ENCODE data around the gene ARHGAP21. TPM values are rescaled to one million over a fixed set of nuclear protein-coding genes. Genes with fewer than 3 reads are reported as not detected.

ARHGAP21 gene
- total and polyA plus RNA-seq, 9 of the 15 experiments (the other 6 are each of a cell fraction or from before 2014, with no cell fraction given) = 13.6 to 145 (median 60.8) TPM

DNA sequence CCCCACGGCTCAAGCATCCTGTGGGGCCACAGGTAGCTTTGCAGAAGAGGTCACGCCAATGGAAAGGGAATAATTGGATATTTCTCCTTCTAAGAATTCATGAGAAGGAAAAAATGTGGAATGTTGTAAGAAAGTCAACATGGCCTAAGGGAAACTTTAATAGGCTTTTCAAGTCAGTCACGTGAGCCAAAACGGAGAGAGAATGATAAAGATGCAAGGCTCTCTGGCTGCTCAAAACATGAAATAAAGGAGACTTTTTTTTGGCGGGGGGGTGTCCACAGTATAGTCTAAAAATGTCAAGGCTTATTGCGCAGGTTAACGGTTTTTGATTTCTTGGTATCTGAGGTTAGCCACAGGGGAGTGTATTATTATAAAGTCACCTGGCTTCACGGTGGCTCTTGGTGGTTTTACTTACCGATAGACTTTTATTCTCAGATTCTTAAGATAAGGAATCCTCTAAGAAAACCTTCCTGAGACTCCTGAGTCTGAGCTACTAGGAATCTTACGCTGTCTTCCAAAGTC, 148.1 kb downstream of the ARHGAP21 start:
- 42% methylated on average over 10 of the region's 10 CpGs for WGBS (ENCODE audit: insufficient coverage, low coverage, missing lambda C conversion rate)
- H3K4me3 ChIP-seq = no peak overlapping the region
- no peak overlapping the region; the same call in 1 of the 2 replicates for H3K4me2 ChIP-seq (ENCODE audit: insufficient read depth, low read length)
- no peaks in the 10 kb centered on the region for H4K20me1 ChIP-seq (replicated peaks; ENCODE audit: control insufficient read depth, insufficient read depth, low read length)
- BruUV-seq (replicated peaks) = no TSS peak
- H3K9me1 ChIP-seq (ENCODE audit: control insufficient read depth, insufficient read depth, low read length) = no peaks in the 10 kb centered on the region
- in situ Hi-C loops (cut with MboI) = no loop called here
- ChIA-PET POLR2A (interaction anchor here (0.9 to 1.0 kb wide), 3 partner anchors 14 to 304 kb away, joined by 3 read pairs; no protein-coding TSS in a partner anchor), CTCF (ENCODE audit: low intra/inter-chr PET ratio) (no interaction called here)
- no peaks in the 10 kb centered on the region for H3K36me3 ChIP-seq (ENCODE audit: control insufficient read depth, insufficient read depth, low read length)
- FAIRE-seq = no peak
- no peak for DNase-seq (ENCODE audit: extremely low read depth in 1 of 4, low spot score in 3 of 4)
- peaks cover 13 to 23% of the 10 kb centered on the region in 2 experiments; a peak in 4 of 5 replicates for H3K4me1 ChIP-seq (replicated peaks in 1 of 2; ENCODE audit: control insufficient read depth in 2 of 2, insufficient read depth in 2 of 2, low read length in 2 of 2)
- H3K27ac ChIP-seq (ENCODE audit: extremely low read depth, low read depth, low read length) = no peak overlapping the region
- no peak for ATAC-seq
- peak overlapping the region; percentile 36 for H2AFZ ChIP-seq (ENCODE audit: low read depth, low read length)
- no peak overlapping the region for H3K9ac ChIP-seq (ENCODE audit: insufficient read depth in 1 of 2, low read depth in 2 of 2, low read length in 2 of 2)
- H3K79me2 ChIP-seq (ENCODE audit: control insufficient read depth, insufficient read depth, low read length) = no peaks in the 10 kb centered on the region; the same call in 2 of the 3 replicates
- no peaks in the 10 kb centered on the region for H3K27me3 ChIP-seq (ENCODE audit: control insufficient read depth in 2 of 2, insufficient read depth in 2 of 2, low read length in 2 of 2)
- intact Hi-C loops (cut with micrococcal nuclease) = no loop called here
- no peaks in the 10 kb centered on the region for H3K9me3 ChIP-seq (replicated peaks; ENCODE audit: control insufficient read depth, insufficient read depth, low read depth, low read length)
- TF ChIP-seq, protein P1, sequence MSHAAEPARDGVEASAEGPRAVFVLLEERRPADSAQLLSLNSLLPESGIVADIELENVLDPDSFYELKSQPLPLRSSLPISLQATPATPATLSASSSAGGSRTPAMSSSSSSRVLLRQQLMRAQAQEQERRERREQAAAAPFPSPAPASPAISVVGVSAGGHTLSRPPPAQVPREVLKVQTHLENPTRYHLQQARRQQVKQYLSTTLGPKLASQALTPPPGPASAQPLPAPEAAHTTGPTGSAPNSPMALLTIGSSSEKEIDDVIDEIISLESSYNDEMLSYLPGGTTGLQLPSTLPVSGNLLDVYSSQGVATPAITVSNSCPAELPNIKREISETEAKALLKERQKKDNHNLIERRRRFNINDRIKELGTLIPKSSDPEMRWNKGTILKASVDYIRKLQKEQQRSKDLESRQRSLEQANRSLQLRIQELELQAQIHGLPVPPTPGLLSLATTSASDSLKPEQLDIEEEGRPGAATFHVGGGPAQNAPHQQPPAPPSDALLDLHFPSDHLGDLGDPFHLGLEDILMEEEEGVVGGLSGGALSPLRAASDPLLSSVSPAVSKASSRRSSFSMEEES (CRISPR knock-in tag; IDR thresholded peaks at IDR 0.05) = peak; percentile 71
- TF ChIP-seq, protein P2, sequence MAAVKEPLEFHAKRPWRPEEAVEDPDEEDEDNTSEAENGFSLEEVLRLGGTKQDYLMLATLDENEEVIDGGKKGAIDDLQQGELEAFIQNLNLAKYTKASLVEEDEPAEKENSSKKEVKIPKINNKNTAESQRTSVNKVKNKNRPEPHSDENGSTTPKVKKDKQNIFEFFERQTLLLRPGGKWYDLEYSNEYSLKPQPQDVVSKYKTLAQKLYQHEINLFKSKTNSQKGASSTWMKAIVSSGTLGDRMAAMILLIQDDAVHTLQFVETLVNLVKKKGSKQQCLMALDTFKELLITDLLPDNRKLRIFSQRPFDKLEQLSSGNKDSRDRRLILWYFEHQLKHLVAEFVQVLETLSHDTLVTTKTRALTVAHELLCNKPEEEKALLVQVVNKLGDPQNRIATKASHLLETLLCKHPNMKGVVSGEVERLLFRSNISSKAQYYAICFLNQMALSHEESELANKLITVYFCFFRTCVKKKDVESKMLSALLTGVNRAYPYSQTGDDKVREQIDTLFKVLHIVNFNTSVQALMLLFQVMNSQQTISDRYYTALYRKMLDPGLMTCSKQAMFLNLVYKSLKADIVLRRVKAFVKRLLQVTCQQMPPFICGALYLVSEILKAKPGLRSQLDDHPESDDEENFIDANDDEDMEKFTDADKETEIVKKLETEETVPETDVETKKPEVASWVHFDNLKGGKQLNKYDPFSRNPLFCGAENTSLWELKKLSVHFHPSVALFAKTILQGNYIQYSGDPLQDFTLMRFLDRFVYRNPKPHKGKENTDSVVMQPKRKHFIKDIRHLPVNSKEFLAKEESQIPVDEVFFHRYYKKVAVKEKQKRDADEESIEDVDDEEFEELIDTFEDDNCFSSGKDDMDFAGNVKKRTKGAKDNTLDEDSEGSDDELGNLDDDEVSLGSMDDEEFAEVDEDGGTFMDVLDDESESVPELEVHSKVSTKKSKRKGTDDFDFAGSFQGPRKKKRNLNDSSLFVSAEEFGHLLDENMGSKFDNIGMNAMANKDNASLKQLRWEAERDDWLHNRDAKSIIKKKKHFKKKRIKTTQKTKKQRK (IDR thresholded peaks at IDR 0.05; ENCODE audit: borderline replicate concordance, low read depth, low read length) = no peak
- TF ChIP-seq, protein P3, sequence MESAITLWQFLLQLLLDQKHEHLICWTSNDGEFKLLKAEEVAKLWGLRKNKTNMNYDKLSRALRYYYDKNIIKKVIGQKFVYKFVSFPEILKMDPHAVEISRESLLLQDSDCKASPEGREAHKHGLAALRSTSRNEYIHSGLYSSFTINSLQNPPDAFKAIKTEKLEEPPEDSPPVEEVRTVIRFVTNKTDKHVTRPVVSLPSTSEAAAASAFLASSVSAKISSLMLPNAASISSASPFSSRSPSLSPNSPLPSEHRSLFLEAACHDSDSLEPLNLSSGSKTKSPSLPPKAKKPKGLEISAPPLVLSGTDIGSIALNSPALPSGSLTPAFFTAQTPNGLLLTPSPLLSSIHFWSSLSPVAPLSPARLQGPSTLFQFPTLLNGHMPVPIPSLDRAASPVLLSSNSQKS (CRISPR knock-in tag; IDR thresholded peaks at IDR 0.05) = no peak
- TF ChIP-seq RBM17 (IDR thresholded peaks at IDR 0.05; ENCODE audit: borderline replicate concordance, low read depth, low read length) (no peak), RAD51 (IDR thresholded peaks at IDR 0.05; ENCODE audit: borderline replicate concordance, low read depth) (peak; percentile 54; the same call in 1 of the 2 replicates), RUNX1 (IDR thresholded peaks at IDR 0.05; ENCODE audit: low read depth) (no peak), NONO (IDR thresholded peaks at IDR 0.05; ENCODE audit: low read depth in 2 of 2, low read length in 1 of 2) (no peak), JUN (IDR thresholded peaks at IDR 0.05; ENCODE audit: borderline replicate concordance, low read depth, low read length) (no peak), JUN (CRISPR knock-in tag; IDR thresholded peaks at IDR 0.05; ENCODE audit: borderline replicate concordance) (no peak), TOE1 (IDR thresholded peaks at IDR 0.05; ENCODE audit: borderline replicate concordance) (0 out of 2 replicates have a peak, but pooled peaks have one; percentile 19), TOE1 (CRISPR knock-in tag; IDR thresholded peaks at IDR 0.05; ENCODE audit: borderline replicate concordance, low read depth) (no peak), ETV1 (tag; conservative IDR thresholded peaks at IDR 0.05; ENCODE audit: low read depth) (0 out of 2 replicates have a peak, but pooled peaks have one; percentile 17), FUS (optimal IDR thresholded peaks at IDR 0.05; ENCODE audit: low read depth, low read length) (no peak), ZNF830 (CRISPR knock-in tag; IDR thresholded peaks at IDR 0.05) (no peak)
- TF ChIP-seq, protein P4, sequence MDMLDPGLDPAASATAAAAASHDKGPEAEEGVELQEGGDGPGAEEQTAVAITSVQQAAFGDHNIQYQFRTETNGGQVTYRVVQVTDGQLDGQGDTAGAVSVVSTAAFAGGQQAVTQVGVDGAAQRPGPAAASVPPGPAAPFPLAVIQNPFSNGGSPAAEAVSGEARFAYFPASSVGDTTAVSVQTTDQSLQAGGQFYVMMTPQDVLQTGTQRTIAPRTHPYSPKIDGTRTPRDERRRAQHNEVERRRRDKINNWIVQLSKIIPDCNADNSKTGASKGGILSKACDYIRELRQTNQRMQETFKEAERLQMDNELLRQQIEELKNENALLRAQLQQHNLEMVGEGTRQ (CRISPR knock-in tag; IDR thresholded peaks at IDR 0.05) = peak; percentile 59
